Glutamatergic neuron (in vitro differentiated cells): ENCODE results near the gene YPEL4. TPM values are rescaled to one million over a fixed set of nuclear protein-coding genes. Genes with fewer than 3 reads are reported as not detected.

Experiments used
- DNase-seq: peaks from one replicate; pipeline ENCODE4 v3.0.0; 2022
- H3K27ac Mint-ChIP-seq: one replicate; pipeline ENCODE4 v1.8.0; 2020; ENCODE audit warnings: mild to moderate bottlenecking, mixed read lengths, inconsistent platforms; ENCODE audit not compliant: unreplicated experiment
- H3K27me3 Mint-ChIP-seq: one replicate; pipeline ENCODE4 v1.8.0; 2020; ENCODE audit warnings: mild to moderate bottlenecking, moderate library complexity, mixed read lengths, inconsistent platforms; ENCODE audit not compliant: unreplicated experiment
- H3K36me3 Mint-ChIP-seq: one replicate; pipeline ENCODE4 v1.8.0; 2020; ENCODE audit warnings: mild to moderate bottlenecking, mixed read lengths, inconsistent platforms; ENCODE audit not compliant: unreplicated experiment
- H3K4me1 Mint-ChIP-seq: one replicate; pipeline ENCODE4 v1.8.0; 2020; ENCODE audit warnings: mild to moderate bottlenecking, low read depth, mixed read lengths, inconsistent platforms; ENCODE audit not compliant: unreplicated experiment
- H3K4me3 Mint-ChIP-seq: one replicate; pipeline ENCODE4 v1.8.0; 2020; ENCODE audit warnings: mild to moderate bottlenecking, mixed read lengths, inconsistent platforms; ENCODE audit not compliant: unreplicated experiment
- H3K9me3 Mint-ChIP-seq: one replicate; pipeline ENCODE4 v1.8.0; 2020; ENCODE audit warnings: mild to moderate bottlenecking, moderate library complexity, mixed read lengths, inconsistent platforms; ENCODE audit not compliant: unreplicated experiment
- CTCF ChIP-seq: fragments of 200-600 bp; sonication (generic); IDR thresholded peaks from one replicate; pipeline ENCODE4 v1.5.0; 2021; ENCODE audit not compliant: partially characterized antibody, unreplicated experiment
- total RNA-seq: library from RNA; stranded (reverse); fragmentation: NEBNext Ultra II Directional; extraction: Animal tissue kit (Norgen Biotek cat#: 25700); gene quantifications from one replicate; pipeline ENCODE4 v1.2.1, GENCODE V29; 2021; ENCODE audit not compliant: unreplicated experiment

The YPEL4 gene
- total RNA-seq, 1 donor from 2014 or later, result 16.9 TPM

- Mint-ChIP-seq H3K9me3 (peaks cover 13% of the 10 kb centered on the region), H3K36me3 (peaks cover 3% of the 10 kb centered on the region), H3K27ac (no peak overlapping the region), H3K27me3 (peaks cover 16% of the 10 kb centered on the region), H3K4me3 (no peak overlapping the region), H3K4me1 (peaks cover 24% of the 10 kb centered on the region)
- no peak for DNase-seq
- TF ChIP-seq CTCF, result no peak
Measured at GRCh38 chr11:57634311-57634710, 15.4 kb downstream of the YPEL4 start.

GRCh38 chr11:57633394-57634070 lies 16.2 kb downstream of the YPEL4 start:
- H3K9me3 Mint-ChIP-seq, result peaks cover 11% of the 10 kb centered on the region
- no peak overlapping the region for H3K4me3 Mint-ChIP-seq
- DNase-seq, result no peak
- H3K4me1 Mint-ChIP-seq, result peaks cover 26% of the 10 kb centered on the region
- peaks cover 12% of the 10 kb centered on the region for H3K27me3 Mint-ChIP-seq
- H3K36me3 Mint-ChIP-seq, result peaks cover 3% of the 10 kb centered on the region
- H3K27ac Mint-ChIP-seq, result no peak overlapping the region
- TF ChIP-seq CTCF, result no peak

- no peak for DNase-seq
- peaks cover 5% of the 10 kb centered on the region for H3K27me3 Mint-ChIP-seq
- peaks cover 8% of the 10 kb centered on the region for H3K9me3 Mint-ChIP-seq
- no peak overlapping the region for H3K27ac Mint-ChIP-seq
- no peak overlapping the region for H3K4me3 Mint-ChIP-seq
- no peak for TF ChIP-seq CTCF
- H3K4me1 Mint-ChIP-seq, result peaks cover 21% of the 10 kb centered on the region
- peaks cover 3% of the 10 kb centered on the region for H3K36me3 Mint-ChIP-seq
Measured at GRCh38 chr11:57632116-57632515, 17.6 kb downstream of the YPEL4 start.

GRCh38 chr11:57630171-57630570 lies 19.5 kb downstream of the YPEL4 start:
- Mint-ChIP-seq H3K4me3 (peak overlapping the region; percentile 5), H3K27ac (no peak overlapping the region), H3K9me3 (peaks cover 5% of the 10 kb centered on the region), H3K36me3 (peaks cover 3% of the 10 kb centered on the region), H3K4me1 (peaks cover 17% of the 10 kb centered on the region), H3K27me3 (peaks cover 1% of the 10 kb centered on the region)
- no peak for TF ChIP-seq CTCF
- DNase-seq, result no peak

- Mint-ChIP-seq H3K36me3 (peaks cover 3% of the 10 kb centered on the region), H3K4me3 (no peak overlapping the region), H3K9me3 (peaks cover 5% of the 10 kb centered on the region), H3K27ac (no peak overlapping the region), H3K4me1 (peaks cover 17% of the 10 kb centered on the region), H3K27me3 (no peaks in the 10 kb centered on the region)
- TF ChIP-seq CTCF, result no peak
- DNase-seq, result no peak
Measured at GRCh38 chr11:57626895-57627294, 22.8 kb downstream of the YPEL4 start.
